ENCODE results near the gene DOCK2.

GRCh38 chr5:170103447-170103846, 466.4 kb downstream of the DOCK2 start:
- TF ChIP-seq CTCF (IDR thresholded peaks at IDR 0.05) (no peak), RAD21 (IDR thresholded peaks at IDR 0.05; ENCODE audit: low read length) (no peak), REST (IDR thresholded peaks at IDR 0.05; ENCODE audit: low read depth, low read length) (no peak), USF1 (IDR thresholded peaks at IDR 0.05; ENCODE audit: borderline replicate concordance, low read depth) (no peak), TAF1 (IDR thresholded peaks at IDR 0.05; ENCODE audit: borderline replicate concordance, low read depth, low read length) (no peak), MXI1 (IDR thresholded peaks at IDR 0.05; ENCODE audit: low read depth, low read length) (no peak), MEF2A (IDR thresholded peaks at IDR 0.05; ENCODE audit: borderline replicate concordance, low read depth) (no peak), USF2 (IDR thresholded peaks at IDR 0.05; ENCODE audit: borderline replicate concordance, low read depth, low read length) (no peak), SMC3 (IDR thresholded peaks at IDR 0.05; ENCODE audit: low read depth, low read length) (no peak)

Measured in SK-N-SH (cell line).